GM12873 (cell line): Measurements from ENCODE around the gene CFAP20DC.

Experiments
- TF ChIP-seq, protein P1 (sequence below): IDR thresholded peaks from 2 replicates; pipeline ENCODE4 v1.5.1; 2012; ENCODE audit warnings: low read depth, mild to moderate bottlenecking, moderate library complexity, low read length, control low read depth; ENCODE audit not compliant: insufficient read depth; ENCODE audit errors: missing control alignments

Gene CFAP20DC

DNA sequence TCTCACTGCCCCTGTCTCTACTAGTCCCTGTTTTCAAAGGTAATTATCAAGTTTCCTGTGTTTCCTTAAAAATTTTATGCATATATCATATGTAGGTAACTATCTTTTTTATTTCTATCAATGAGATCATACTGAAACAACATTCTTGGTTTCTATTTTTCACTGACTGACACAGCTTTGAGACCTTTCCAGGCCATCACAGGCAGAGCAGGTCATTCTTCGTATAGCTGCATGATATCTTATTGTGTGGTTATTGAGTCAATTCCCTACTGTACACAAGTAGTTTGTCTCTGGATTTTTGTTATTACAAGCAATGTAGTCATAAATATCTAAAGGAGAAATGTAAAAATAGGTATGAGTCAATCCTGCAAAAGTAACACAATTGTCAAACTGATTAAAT lies 169.6 kb downstream of the CFAP20DC start:
- TF ChIP-seq, protein P1, sequence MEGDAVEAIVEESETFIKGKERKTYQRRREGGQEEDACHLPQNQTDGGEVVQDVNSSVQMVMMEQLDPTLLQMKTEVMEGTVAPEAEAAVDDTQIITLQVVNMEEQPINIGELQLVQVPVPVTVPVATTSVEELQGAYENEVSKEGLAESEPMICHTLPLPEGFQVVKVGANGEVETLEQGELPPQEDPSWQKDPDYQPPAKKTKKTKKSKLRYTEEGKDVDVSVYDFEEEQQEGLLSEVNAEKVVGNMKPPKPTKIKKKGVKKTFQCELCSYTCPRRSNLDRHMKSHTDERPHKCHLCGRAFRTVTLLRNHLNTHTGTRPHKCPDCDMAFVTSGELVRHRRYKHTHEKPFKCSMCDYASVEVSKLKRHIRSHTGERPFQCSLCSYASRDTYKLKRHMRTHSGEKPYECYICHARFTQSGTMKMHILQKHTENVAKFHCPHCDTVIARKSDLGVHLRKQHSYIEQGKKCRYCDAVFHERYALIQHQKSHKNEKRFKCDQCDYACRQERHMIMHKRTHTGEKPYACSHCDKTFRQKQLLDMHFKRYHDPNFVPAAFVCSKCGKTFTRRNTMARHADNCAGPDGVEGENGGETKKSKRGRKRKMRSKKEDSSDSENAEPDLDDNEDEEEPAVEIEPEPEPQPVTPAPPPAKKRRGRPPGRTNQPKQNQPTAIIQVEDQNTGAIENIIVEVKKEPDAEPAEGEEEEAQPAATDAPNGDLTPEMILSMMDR: no peak

DNA sequence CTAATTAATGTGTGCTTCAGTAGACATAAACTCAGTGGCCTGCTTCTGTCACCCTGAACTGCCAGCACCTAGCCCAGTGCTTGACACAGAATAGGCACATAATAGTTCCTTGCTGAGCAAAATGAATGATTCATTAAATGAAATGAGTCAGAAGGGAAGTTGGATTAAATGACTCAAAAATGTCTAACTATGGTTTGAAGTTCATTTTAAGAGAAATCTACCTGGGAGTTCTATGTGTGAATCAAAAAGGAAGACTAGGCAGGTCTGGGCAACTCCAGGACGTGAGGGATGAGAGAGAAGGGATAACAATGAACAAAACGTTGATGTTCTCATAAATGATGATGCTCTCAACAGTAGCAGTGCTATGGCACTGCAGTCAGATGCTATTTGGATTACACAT lies 175.0 kb downstream of the CFAP20DC start:
- TF ChIP-seq, protein P1: no peak

- TF ChIP-seq, protein P1: no peak
These were observed 175.5 kb downstream of the CFAP20DC start for GRCh38 chr3:58874248-58874741.

- TF ChIP-seq, protein P1: no peak
These were observed 181.6 kb downstream of the CFAP20DC start for GRCh38 chr3:58868097-58868779.

GRCh38 chr3:58867621-58868020 lies 182.2 kb downstream of the CFAP20DC start:
- TF ChIP-seq, protein P1: no peak

- TF ChIP-seq, protein P1: no peak
These were observed 183.7 kb downstream of the CFAP20DC start for GRCh38 chr3:58866079-58866478.

GRCh38 chr3:58864480-58864879 lies 185.3 kb downstream of the CFAP20DC start:
- TF ChIP-seq, protein P1: no peak
